Measurements from ENCODE around the gene NUAK2.
"Not testable (repeated sequence)": the region's sequence is repeated elsewhere in the genome, so short reads cannot be mapped to it uniquely, and the experiment has no call there.

DNA sequence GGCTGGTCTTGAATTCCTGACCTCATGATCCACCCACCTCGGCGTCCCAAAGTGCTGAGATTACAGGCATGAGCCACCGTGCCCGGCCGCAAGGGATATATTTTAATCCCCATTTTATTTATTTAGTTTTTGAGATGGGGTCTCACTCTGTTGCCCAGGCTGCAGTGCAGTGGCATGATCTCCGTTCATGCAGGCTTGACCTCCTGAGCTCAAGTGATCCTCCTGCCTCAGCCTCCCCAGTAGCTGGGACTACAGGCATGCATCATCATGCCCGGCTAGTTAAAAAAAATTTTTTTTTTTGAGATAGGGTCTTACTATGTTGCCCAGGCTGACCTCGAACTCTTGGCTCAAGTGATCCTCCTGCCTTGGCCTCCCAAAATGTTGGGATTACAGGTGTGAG, 43.5 kb upstream of the NUAK2 start:
- not testable (repeated sequence) for TF ChIP-seq CTCF, POLR2A (IDR thresholded peaks at IDR 0.05)

Measured in upper lobe of left lung (tissue), 4 donors.